Measurements from ENCODE around the gene GOLIM4. TPM values are rescaled to one million over a fixed set of nuclear protein-coding genes. Genes with fewer than 3 reads are reported as not detected.

Gene GOLIM4
- total RNA-seq, 1 experiment from 2014 or later: 25.3 TPM

DNA sequence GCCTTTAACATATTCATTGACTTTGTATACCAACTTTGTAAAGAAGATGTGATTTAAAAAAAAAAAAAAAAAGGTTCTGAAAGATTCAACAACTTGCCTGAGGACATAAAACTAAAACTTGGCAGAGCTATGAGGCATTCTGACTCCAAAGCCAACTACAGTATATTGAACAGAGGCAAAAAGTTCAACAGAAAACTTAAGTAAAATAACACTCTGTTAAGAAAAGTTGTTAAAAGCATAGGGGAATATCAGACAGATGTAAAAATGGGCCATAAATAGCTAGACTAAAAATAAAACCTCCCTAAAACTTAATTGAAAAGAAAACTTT lies 23.4 kb downstream of the GOLIM4 start:
- Histone ChIP-seq H3K4me3 (ENCODE audit: low read length) (no peak overlapping the region), H3K27ac (ENCODE audit: low read length) (peak overlapping the region; percentile 67), H3F3A (ENCODE audit: low read length, unreplicated experiment) (no peaks in the 10 kb centered on the region), H3K4me1 (ENCODE audit: insufficient read depth, low read length) (peaks cover 29% of the 10 kb centered on the region), H3K9me2 (replicated peaks; ENCODE audit: low read length) (no peaks in the 10 kb centered on the region), H3K36me3 (ENCODE audit: low read depth, low read length) (no peaks in the 10 kb centered on the region), H2AFZ (ENCODE audit: low read length) (no peak overlapping the region), H4K20me1 (ENCODE audit: low read length) (no peaks in the 10 kb centered on the region), H3K9ac (ENCODE audit: low read length) (no peak overlapping the region), H3K27me3 (ENCODE audit: low read length) (no peaks in the 10 kb centered on the region), H3K9me3 (ENCODE audit: low read length) (no peaks in the 10 kb centered on the region), H3K79me2 (ENCODE audit: low read length) (peaks cover 5% of the 10 kb centered on the region; the same call in 1 of the 2 replicates), H3K4me2 (ENCODE audit: low read length) (peak overlapping the region; percentile 52; the same call in 1 of the 2 replicates)
- ChIA-PET POLR2A (ENCODE audit: unreplicated experiment) (interaction anchor here (0.6 kb wide), 2 partner anchors 32 to 793 kb away, joined by 3 to 22 read pairs; no protein-coding TSS in a partner anchor), CTCF (interaction anchor here (0.6 kb wide), 2 partner anchors 9 to 25 kb away, joined by 3 to 6 read pairs; no protein-coding TSS in a partner anchor)
- no peak for ATAC-seq
- intact Hi-C loops (cut with micrococcal nuclease): no loop called here
- peak; percentile 20 for DNase-seq
- TF ChIP-seq, protein P1, sequence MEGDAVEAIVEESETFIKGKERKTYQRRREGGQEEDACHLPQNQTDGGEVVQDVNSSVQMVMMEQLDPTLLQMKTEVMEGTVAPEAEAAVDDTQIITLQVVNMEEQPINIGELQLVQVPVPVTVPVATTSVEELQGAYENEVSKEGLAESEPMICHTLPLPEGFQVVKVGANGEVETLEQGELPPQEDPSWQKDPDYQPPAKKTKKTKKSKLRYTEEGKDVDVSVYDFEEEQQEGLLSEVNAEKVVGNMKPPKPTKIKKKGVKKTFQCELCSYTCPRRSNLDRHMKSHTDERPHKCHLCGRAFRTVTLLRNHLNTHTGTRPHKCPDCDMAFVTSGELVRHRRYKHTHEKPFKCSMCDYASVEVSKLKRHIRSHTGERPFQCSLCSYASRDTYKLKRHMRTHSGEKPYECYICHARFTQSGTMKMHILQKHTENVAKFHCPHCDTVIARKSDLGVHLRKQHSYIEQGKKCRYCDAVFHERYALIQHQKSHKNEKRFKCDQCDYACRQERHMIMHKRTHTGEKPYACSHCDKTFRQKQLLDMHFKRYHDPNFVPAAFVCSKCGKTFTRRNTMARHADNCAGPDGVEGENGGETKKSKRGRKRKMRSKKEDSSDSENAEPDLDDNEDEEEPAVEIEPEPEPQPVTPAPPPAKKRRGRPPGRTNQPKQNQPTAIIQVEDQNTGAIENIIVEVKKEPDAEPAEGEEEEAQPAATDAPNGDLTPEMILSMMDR (conservative IDR thresholded peaks at IDR 0.05; ENCODE audit: low read depth, low read length): no peak
- TF ChIP-seq EZH2 (IDR thresholded peaks at IDR 0.05; ENCODE audit: low read length, unreplicated experiment) (no peak), EZH2phosphoT487 (IDR thresholded peaks at IDR 0.05; ENCODE audit: borderline replicate concordance, low read length) (no peak)
- no TSS peak for BruUV-seq (replicated peaks)

DNA sequence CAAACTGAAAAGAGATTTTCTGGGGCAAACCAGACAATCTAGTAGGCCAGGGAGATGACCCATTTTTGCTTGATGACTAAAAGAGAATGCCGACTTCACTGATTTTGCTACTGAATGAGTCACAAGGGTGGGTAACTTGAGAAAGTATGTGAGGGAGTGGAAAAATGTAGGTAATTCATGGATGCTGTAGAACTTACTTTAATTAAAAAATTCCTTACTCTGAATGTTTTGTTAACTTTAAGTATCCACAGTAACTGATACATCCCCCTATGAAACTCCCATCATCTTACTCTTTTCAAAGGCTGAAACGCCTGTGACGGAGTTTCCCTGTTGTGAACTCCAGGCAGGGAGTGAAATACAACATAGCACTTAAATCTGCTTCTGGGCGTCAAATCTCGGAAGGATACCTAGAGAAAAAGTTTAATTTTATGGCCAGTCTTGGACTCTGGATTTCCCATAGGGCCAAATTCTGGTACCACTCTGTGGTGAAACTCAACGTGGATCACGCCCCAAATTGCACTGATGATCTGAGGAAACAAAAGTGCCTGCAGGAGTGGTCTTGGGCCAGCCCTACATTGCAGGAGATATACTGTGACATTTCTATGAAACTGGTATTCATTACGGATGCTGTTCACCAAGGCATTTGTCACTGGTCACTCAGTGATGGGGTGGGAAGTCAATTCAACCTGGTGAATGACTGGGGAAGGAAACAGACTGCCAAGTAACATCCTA lies 24.0 kb downstream of the GOLIM4 start:
- Histone ChIP-seq H2AFZ (ENCODE audit: low read length) (0 out of 2 replicates have a peak overlapping the region, but pooled peaks have one; percentile 12), H4K20me1 (ENCODE audit: low read length) (no peaks in the 10 kb centered on the region), H3F3A (ENCODE audit: low read length, unreplicated experiment) (no peaks in the 10 kb centered on the region), H3K9me3 (ENCODE audit: low read length) (no peaks in the 10 kb centered on the region), H3K79me2 (ENCODE audit: low read length) (peaks cover 5% of the 10 kb centered on the region; the same call in 1 of the 2 replicates), H3K4me1 (ENCODE audit: insufficient read depth, low read length) (peaks cover 23% of the 10 kb centered on the region), H3K27ac (ENCODE audit: low read length) (peak overlapping the region; percentile 67), H3K4me2 (ENCODE audit: low read length) (peak overlapping the region; percentile 52), H3K36me3 (ENCODE audit: low read depth, low read length) (no peaks in the 10 kb centered on the region), H3K4me3 (ENCODE audit: low read length) (peak overlapping the region; percentile 14; the same call in 1 of the 2 replicates), H3K27me3 (ENCODE audit: low read length) (no peaks in the 10 kb centered on the region), H3K9me2 (replicated peaks; ENCODE audit: low read length) (no peaks in the 10 kb centered on the region), H3K9ac (ENCODE audit: low read length) (peak overlapping the region; percentile 6; the same call in 1 of the 2 replicates)
- TF ChIP-seq, protein P1 (conservative IDR thresholded peaks at IDR 0.05; ENCODE audit: low read depth, low read length): no peak
- no peak for TF ChIP-seq EZH2 (IDR thresholded peaks at IDR 0.05; ENCODE audit: low read length, unreplicated experiment)
- no peak for TF ChIP-seq EZH2phosphoT487 (IDR thresholded peaks at IDR 0.05; ENCODE audit: borderline replicate concordance, low read length)
- ATAC-seq: peak; percentile 97
- intact Hi-C loops (cut with micrococcal nuclease): no loop called here
- DNase-seq: peak; percentile 88
- BruUV-seq (replicated peaks): no TSS peak
- CTCF ChIA-PET: interaction anchor here (0.6 kb wide), 1 partner anchor 8 kb away, joined by 6 read pairs; no protein-coding TSS in a partner anchor
- POLR2A ChIA-PET (ENCODE audit: unreplicated experiment): interaction anchor here (0.6 kb wide), 2 partner anchors 32 to 794 kb away, joined by 3 to 22 read pairs; no protein-coding TSS in a partner anchor

DNA sequence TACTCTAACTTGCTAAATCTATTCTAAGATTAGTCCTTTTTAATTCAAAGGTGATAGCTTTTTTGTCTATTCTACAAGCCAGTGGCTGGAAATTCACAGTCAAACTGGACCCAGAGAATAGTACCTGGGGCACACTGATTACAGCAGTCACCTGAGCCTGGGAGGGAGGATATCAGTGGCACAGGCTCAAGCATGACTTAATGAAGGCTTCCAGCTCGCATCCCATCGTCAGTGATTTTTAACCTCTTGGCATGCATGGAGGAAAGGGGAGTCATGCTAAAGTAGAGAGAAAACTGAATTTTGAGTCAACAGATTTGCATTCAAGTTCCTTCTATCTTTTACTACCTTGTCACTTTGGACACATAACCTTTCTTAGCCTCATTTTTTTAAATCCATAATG lies 24.8 kb downstream of the GOLIM4 start:
- intact Hi-C loops (cut with micrococcal nuclease): no loop called here
- no peak overlapping the region for H3K9ac ChIP-seq (ENCODE audit: low read length)
- no peak for DNase-seq
- H2AFZ ChIP-seq (ENCODE audit: low read length): no peak overlapping the region
- H3F3A ChIP-seq (ENCODE audit: low read length, unreplicated experiment): no peaks in the 10 kb centered on the region
- CTCF ChIA-PET: no interaction called here
- BruUV-seq (replicated peaks): no TSS peak
- no peaks in the 10 kb centered on the region for H3K9me2 ChIP-seq (replicated peaks; ENCODE audit: low read length)
- peak overlapping the region; percentile 67 for H3K27ac ChIP-seq (ENCODE audit: low read length)
- POLR2A ChIA-PET (ENCODE audit: unreplicated experiment): no interaction called here
- no peaks in the 10 kb centered on the region for H3K36me3 ChIP-seq (ENCODE audit: low read depth, low read length)
- H3K27me3 ChIP-seq (ENCODE audit: low read length): no peaks in the 10 kb centered on the region
- peak overlapping the region; percentile 37 for H3K4me2 ChIP-seq (ENCODE audit: low read length)
- no peaks in the 10 kb centered on the region for H3K9me3 ChIP-seq (ENCODE audit: low read length)
- ATAC-seq: no peak
- TF ChIP-seq EZH2 (IDR thresholded peaks at IDR 0.05; ENCODE audit: low read length, unreplicated experiment) (no peak), EZH2phosphoT487 (IDR thresholded peaks at IDR 0.05; ENCODE audit: borderline replicate concordance, low read length) (no peak)
- TF ChIP-seq, protein P1 (conservative IDR thresholded peaks at IDR 0.05; ENCODE audit: low read depth, low read length): no peak
- H3K4me1 ChIP-seq (ENCODE audit: insufficient read depth, low read length): peaks cover 20% of the 10 kb centered on the region
- no peak overlapping the region for H3K4me3 ChIP-seq (ENCODE audit: low read length)
- H4K20me1 ChIP-seq (ENCODE audit: low read length): no peaks in the 10 kb centered on the region
- H3K79me2 ChIP-seq (ENCODE audit: low read length): peaks cover 5% of the 10 kb centered on the region; the same call in 1 of the 2 replicates
